GM13976 (cell line): Measurements from ENCODE around the gene RIMBP3C.
"Not testable (repeated sequence)": the region's sequence is repeated elsewhere in the genome, so short reads cannot be mapped to it uniquely, and the experiment has no call there.

Source experiments
- DNase-seq: peaks from one replicate; pipeline ENCODE4 v3.0.0; 2012; ENCODE audit warnings: low spot score
- CTCF ChIP-seq: IDR thresholded peaks from 2 replicates; pipeline ENCODE4 v1.5.1; 2012; ENCODE audit warnings: borderline replicate concordance, mild to moderate bottlenecking; ENCODE audit not compliant: insufficient read depth; ENCODE audit errors: extremely low read depth, missing control alignments, control extremely low read depth
- in situ Hi-C: fragments of 300-500 bp; cut with MboI; formaldehyde crosslinking; loops from one replicate; pipeline ENCODE4 v1.12.0; 2022; ENCODE audit warnings: low sequenced_read_pairs, mixed read lengths, inconsistent platforms; ENCODE audit not compliant: unreplicated experiment

Gene RIMBP3C

GRCh38 chr22:21570398-21570797 is 19.1 kb upstream of the RIMBP3C start:
- in situ Hi-C loops = no loop called here
- no peak for TF ChIP-seq CTCF
- no peak for DNase-seq

GRCh38 chr22:21569459-21570170 is 18.4 kb upstream of the RIMBP3C start:
- DNase-seq = no peak
- TF ChIP-seq CTCF = no peak
- in situ Hi-C loops = no loop called here

- DNase-seq, in situ Hi-C loops: not testable (repeated sequence)
Measured at GRCh38 chr22:21569076-21569427, 17.8 kb upstream of the RIMBP3C start.

- in situ Hi-C loops = no loop called here
- no peak for DNase-seq
Measured at GRCh38 chr22:21568347-21569075, 17.2 kb upstream of the RIMBP3C start.

GRCh38 chr22:21567456-21568346 is 16.4 kb upstream of the RIMBP3C start, which contains the start of gene UBE2L3:
Gene UBE2L3, plus strand, starts transcription at chr22:21567714. Its CDS starts 31 bp downstream, at chr22:21567745.
- no peak for TF ChIP-seq CTCF
- in situ Hi-C loops = no loop called here
- DNase-seq = peak; percentile 94

More at GRCh38 chr22:21568347-21569075, 17.2 kb upstream of the RIMBP3C start:
- TF ChIP-seq CTCF = no peak

GRCh38 chr22:21564411-21564810 is 13.2 kb upstream of the RIMBP3C start:
- in situ Hi-C loops = no loop called here
- TF ChIP-seq CTCF = no peak
- DNase-seq = no peak
